ENCODE results near the gene KRTAP4-6.
"Not testable (repeated sequence)": the region's sequence is repeated elsewhere in the genome, so short reads cannot be mapped to it uniquely, and the experiment has no call there.

Gene KRTAP4-6

DNA sequence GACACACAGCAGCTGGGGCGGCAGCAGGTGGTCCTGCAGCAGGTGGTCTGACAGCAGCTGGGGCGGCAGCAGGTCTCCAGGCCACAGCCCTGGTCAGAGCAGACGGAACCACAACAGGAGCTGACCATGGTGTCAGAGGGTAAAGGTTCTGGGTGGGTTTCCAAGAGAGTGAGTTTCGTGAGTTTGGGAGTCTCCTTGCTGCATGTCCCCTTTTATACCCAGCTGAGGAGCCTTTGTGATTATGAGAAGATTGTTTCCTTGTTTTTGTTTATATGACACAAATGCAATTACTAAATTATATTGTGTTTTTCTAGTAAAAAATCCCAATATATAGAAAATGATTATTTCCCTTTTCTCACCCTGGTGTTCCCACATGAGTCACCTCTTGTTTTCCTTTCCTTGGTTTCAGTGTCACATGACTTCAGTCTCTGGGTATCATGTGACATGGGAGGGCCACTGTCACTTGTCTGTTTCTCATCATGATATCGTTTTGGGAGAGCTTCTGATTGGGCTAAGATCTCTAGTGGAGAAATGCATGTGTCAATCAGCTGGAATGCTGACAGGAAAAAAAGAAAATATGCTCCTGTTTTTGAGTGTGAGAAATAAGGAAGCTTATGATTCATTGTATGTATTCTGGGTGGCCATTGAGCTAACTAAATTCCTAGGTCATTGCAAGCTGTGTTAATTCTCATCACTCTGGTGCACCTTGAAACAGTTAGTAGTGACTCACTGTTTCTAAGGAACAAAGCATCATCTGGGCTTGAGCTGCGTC lies at the start of gene KRTAP4-6:
Gene KRTAP4-6 (minus strand): TSS at position 185 of the 772 bp plus-strand sequence. CDS start 57 bp downstream, at position 128.
- no peak for DNase-seq (ENCODE audit: low read depth)

DNA sequence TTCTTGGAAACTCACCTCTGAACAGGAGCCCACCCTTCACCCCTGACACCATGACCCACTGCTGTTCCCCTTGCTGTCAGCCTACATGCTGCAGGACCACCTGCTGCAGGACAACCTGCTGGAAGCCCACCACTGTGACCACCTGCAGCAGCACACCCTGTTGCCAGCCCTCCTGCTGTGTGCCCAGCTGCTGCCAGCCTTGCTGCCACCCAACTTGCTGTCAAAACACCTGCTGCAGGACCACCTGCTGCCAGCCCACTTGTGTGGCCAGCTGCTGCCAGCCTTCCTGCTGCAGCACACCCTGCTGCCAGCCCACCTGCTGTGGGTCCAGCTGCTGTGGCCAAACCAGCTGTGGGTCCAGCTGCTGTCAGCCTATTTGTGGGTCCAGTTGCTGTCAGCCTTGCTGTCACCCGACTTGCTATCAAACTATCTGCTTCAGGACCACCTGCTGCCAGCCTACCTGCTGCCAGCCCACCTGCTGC lies 49.5 kb upstream of the KRTAP4-6 start, which contains the start of gene KRTAP9-1:
Gene KRTAP9-1 (plus strand): TSS at position 51 of the 482 bp plus-strand sequence. CDS start 0 bp downstream, at position 51.
- DNase-seq (ENCODE audit: low read depth): not testable (repeated sequence)

DNA sequence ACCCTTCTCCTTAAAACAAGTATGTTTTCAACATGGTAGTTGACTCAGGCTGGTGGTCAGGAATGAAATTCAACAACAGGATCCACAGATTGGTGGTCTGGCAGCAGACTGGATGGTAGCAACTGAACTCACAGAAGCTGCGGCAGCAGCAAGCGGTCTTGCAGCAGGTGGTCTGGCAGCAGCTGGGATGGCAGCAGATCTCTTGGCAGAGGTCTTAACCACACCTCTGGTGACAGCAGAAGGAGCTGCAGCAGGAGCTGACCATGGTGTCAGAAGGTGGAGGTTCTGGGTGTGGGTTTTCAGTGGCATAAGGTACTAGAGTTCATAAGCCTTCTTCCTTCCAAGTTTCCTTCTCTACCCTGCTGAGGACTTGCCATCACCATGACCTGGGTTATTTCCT lies 46.5 kb upstream of the KRTAP4-6 start:
- no peak for DNase-seq (ENCODE audit: low read depth)

DNA sequence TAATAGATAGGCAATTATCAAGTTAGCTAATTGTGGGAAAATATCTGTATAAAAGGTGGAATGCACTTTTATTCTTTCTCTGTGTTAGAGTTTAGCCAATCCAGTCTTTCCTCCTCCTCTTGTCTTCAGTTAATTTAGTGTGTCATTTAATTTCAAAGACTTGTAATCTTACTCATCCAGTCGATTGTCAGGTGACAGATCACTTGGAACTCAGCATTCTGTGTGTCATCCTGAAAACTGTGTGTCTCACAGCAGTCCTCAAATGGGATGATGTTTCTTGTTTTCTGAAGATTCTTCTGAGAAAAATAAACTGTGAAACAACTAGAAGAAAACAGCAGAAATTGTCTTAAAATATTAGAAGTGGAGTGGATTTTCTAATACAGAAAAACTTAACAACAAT lies 44.7 kb upstream of the KRTAP4-6 start:
- no peak for DNase-seq (ENCODE audit: low read depth)

DNA sequence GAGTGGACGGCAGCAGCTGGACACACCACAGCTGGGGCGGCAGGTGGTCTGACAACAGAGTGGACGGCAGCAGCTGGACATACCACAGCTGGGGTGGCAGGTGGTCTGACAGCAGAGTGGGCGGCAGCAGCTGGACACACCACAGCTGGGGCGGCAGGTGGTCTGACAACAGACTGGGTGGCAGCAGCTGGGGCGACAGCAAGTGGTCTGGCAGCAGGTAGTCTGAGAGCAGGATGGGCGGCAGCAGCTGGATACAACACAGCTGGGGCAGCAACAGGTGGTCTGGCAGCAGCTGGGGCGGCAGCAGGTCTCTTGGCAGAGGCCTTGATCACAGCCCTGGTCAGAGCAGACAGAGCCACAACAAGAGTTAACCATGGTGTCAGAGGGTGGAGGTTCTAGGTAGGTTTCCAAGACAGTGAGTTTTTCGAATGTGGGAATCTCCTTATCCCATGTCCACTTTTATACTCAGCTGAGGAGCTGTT lies 44.2 kb upstream of the KRTAP4-6 start, which contains the start of gene KRTAP4-1:
Gene KRTAP4-1 (minus strand): TSS at position 432 of the 482 bp plus-strand sequence. CDS start 57 bp downstream, at position 375.
- no peak for DNase-seq (ENCODE audit: low read depth)

DNA sequence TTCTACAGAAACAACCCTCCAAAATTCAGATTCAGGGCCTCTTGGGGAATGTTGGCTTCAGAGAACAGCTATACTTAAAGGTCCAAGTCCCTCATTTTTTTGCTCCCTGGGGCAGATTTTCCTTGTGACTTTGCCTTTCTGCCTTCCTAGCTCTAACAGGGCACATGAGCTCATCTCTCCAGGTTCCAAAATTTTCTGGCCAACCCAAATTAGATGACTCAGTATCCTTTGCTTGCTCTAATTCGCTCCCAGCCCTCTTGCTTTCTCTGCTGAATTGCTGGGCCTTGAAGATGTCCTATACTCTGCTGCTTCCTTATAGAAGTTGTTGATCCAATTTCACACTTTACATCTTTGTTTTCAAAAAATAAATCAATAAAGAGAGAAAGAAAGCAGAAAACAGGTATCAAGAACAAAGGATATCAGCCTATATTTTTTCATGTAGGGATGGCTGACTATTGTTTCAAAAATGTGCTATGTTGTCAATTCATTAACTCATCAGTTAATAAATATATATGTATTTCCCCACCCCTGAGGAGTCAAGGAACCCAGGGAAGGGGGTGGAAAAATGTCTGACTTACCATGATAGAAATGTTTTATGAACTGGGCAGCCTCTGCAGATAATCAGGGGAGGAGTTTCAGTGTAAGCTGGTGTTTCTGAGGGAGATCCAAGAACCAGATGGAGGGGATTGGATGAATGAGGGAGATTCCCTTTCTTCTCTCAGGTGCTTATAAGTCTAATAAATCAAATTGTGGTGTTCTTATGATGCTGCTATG lies 38.7 kb upstream of the KRTAP4-6 start:
- DNase-seq (ENCODE audit: low read depth): no peak

DNA sequence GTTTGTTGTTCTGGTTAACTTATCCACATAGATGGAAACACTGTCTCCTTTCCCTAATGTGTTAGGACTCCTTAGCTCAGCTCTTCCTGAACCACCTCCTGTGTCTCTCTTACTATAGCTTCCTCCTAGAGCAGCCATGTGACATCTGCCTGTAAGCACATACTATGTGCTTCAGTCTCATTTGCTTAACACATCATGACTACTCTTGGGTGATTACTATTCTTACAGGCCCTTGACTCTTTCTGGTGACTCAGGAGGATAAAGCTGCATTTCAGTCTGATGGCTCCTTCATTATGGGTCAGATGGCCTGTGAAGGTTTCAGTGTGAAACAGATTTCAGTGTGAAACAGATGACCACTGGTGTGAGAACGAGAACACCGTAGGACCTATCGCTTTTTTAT lies 38.0 kb upstream of the KRTAP4-6 start:
- no peak for DNase-seq (ENCODE audit: low read depth)

DNA sequence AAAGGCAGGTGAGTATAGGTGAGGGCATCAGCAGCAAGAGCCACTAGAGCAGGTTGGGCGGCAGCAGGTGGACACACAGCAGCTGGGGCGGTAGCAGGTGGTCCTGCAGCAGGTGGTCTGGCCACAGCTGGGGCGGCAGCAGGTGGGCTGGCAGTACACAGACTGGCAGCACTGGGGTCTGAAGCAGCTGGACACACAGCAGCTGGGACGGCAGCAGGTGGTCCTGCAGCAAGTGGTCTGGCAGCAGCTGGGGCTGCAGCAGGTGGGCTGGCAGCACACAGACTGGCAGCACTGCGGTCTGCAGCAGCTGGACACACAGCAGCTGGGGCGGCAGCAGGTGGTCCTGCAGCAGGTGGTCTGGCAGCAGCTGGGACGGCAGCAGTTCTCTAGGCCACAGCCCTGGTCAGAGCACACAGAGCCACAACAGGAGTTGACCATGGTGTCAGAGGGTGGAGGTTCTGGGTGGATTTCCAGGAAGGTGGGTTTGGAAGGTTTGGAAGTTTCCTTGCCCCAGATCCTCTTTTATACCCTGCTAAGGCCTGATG lies 37.5 kb upstream of the KRTAP4-6 start, which contains the start of gene KRTAP4-2:
Gene KRTAP4-2 (minus strand): TSS at position 495 of the 545 bp plus-strand sequence. CDS start 57 bp downstream, at position 438.
- DNase-seq (ENCODE audit: low read depth): no peak

DNA sequence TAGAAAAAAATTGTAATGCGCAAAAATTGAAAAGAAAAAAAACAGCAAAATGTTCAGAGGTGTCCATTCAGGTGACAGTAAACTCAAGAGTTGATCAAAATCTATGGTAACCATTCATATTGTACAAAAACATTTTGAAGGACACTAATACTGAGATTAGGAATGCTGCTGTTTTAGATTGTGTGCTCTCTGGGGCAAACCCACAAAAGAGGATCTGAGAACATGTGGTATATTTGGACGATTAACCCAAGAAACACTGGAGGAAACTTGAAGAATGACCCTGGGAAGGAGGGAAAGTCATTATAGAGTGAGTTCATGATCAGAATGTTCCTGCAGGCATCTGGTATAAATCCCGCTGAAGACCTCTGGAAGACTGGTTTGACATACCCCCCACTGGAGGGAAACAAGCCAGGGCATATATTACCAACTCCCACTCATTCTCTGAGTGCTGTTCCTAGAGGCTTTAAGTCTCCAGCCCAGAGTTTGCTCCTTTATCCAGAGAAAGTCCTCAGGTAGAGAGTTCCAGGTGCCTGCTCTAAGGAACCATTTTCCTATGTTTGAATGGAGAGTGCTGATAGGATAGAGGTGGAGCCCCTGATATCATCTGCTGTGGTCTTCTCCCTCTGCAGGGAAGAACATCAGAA lies 36.5 kb upstream of the KRTAP4-6 start:
- DNase-seq (ENCODE audit: low read depth): no peak

DNA sequence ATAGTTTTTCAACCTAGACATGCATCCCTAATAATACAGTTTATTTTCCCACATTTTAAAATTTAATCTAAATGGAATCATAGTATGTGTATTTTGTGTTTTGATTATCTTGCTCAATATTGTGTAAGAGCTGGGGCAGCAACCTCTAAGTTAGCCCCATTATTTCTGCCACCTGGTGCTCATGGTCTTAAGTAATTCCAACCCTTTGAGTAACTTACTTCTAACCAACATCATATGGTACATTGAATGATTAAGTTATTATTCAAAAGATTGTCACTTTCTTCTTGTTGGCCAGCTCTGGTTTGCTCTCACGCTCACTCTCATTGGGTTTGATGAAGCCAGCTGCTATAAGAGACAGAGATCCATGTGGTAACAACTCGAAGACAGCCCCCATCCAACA lies 31.5 kb upstream of the KRTAP4-6 start:
- no peak for DNase-seq (ENCODE audit: low read depth)

DNA sequence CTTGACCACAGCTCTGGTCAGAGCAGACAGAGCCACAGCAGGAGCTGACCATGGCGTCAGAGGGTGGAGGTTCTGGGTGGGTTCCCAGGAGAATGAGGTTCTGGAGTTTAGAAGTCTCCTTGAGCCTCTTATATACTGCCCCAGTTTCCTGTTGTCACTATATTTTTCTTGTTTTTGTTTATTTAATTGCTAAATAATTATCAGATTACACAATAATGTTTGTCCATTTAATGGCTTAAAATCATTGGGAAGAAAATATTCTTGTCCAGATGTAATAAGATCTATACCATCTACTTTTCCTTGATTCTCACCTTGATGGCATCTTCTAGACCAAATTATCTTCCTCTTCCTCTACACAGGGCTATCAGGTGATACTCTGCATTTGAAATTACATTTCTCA lies 27.8 kb upstream of the KRTAP4-6 start, which contains the start of gene KRTAP4-3:
Gene KRTAP4-3 (minus strand): TSS at position 101 of the 400 bp plus-strand sequence. CDS start 49 bp downstream, at position 52.
- DNase-seq (ENCODE audit: low read depth): no peak

DNA sequence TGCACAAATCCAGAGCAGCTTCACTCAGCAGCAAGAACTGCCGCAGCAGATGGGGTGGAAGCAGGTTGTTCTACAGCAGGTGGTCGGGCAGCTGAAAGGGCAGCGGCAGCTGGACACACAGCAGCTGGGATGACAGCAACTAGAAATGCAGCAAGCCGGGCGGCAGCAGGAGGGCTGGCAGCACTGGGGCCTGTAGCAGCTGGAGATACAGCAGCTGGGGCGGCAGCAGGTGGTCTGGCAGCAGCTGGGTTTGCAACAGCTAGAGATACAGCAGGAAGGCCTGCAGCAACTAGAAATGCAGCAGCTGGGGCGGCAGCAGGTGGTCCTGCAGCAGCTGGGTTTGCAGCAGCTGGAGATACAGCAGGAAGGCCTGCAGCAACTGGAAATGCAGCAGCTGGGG lies 27.2 kb upstream of the KRTAP4-6 start:
- no peak for DNase-seq (ENCODE audit: low read depth)

DNA sequence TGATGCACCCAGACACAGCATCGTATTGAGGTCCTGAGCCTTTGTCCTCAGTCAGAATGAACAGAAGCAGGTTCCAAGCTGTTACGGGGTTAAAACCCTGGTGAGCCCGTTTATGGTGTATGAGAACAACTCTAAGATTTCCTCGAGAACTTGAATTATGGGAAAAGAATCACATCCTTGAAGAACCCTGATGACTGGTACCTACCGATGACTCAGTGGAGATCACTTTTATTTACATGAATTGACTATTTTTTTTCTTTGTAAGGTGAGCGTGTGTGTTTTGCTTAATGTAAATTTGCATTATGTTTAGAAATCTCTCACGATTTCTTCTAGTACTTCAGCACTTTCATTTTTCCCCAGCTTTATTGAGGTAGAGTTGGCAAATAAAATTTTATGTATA lies 23.5 kb upstream of the KRTAP4-6 start:
- DNase-seq (ENCODE audit: low read depth): no peak

DNA sequence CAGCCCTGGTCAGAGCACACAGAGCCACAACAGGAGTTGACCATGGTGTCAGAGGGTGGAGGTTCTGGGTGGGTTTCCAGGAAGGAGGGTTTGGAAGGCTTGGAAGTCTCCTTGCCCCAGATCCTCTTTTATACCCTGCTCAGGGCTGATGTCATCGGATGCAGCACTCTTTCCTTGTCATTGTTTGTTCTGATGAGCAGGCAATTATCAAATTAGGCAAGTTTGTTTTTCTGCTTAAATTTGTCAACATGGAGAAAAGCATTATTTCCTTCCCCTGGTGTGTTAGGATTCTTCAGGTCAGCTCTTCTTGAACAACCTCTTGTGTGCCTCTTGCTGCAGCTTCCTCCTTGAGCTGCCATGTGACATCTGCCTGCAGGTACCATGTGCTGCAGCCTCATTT lies 20.3 kb upstream of the KRTAP4-6 start, which contains the start of gene KRTAP4-4:
Gene KRTAP4-4 (minus strand): TSS at position 101 of the 400 bp plus-strand sequence. CDS start 57 bp downstream, at position 44.
- DNase-seq (ENCODE audit: low read depth): no peak

DNA sequence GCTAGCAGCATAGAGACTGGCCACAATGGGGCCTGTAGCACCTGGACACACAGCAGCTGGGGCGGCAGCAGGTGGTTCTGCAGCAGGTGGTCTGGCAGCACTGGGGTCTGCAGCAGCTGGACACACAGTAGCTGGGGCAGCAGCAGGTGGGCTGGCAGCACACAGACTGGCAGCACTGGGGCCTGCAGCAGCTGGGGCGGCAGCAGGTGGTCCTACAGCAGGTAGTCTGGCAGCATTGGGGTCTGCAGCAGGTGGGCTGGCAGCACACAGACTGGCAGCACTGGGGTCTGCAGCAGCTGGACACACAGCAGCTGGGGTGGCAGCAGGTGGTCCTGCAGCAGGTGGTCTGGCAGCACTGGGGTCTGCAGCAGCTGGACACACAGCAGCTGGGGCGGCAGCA lies 19.8 kb upstream of the KRTAP4-6 start:
- DNase-seq (ENCODE audit: low read depth): not testable (repeated sequence)

DNA sequence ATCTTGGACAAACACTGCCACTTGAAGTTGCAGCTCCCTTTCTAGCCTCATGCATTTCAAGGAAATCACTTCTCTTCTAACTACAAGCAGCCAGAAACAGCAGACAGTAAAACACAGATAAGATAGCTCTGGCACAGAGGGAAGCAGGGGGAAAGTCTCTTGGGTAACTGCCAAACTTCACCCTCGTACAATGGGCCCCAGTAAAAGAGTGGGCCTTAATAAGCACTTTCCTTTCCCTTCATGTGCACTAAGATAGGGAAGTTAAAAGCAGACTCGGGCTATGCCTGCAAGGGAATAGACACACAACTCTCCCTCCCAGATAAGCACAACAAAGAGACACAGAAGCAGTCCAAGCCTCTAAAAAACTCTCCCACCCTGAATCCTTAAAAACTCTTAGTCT lies 13.5 kb upstream of the KRTAP4-6 start:
- no peak for DNase-seq (ENCODE audit: low read depth)

DNA sequence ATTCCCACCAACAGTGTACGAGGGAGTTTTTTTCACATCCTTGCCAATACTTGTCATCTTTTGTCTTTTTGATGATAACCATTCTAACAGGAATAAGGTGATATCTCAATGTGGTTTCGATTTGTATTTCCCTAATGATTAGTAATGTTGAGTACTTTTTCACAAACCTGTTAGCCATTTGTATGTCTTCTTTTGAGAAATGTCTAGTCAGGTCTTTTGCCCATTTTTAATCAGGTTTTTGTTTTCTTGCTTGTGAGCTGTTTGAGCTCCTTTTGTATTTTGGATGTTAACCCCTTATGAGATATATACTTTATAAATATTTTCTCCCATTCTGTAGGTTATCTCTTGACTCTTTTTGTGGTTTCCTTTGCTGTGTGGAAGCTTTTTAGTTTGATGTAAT lies 11.2 kb upstream of the KRTAP4-6 start:
- DNase-seq (ENCODE audit: low read depth): no peak

DNA sequence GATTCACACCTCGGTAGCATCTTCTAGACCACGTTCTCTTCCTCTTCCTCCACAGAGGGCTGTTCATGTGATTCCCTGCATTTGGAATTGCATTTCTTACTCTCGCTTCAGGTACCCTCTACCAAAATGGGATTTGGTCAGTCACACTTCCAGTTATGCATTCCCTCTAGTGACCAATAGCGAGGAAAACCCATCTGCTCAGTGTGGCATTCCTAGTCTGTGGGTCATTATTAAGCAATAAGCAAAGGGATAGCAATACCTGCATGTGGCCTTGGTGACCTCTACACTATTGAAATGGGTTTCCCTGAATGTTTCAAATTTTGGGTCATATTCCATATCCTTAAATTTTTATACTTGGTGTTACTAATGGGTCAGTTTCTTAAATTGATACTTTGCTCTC lies 9.7 kb upstream of the KRTAP4-6 start:
- DNase-seq (ENCODE audit: low read depth): no peak

DNA sequence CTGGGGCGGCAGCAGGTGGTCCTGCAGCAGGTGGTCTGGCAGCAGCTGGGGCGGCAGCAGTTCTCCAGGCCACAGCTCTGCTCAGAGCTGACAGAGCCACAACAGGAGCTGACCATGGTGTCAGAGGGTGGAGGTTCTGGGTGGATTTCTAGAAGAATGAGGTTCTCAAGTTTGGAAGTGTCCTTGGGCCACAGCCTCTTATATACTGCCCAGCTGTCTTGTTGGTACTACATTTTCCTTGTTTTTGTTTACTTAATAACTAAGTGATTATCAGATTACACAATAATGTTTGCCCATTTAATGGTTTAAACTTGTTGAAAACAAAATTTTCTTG lies 9.3 kb upstream of the KRTAP4-6 start, which contains the start of gene KRTAP4-5:
Gene KRTAP4-5 (minus strand): TSS at position 174 of the 334 bp plus-strand sequence. CDS start 58 bp downstream, at position 116.
- DNase-seq (ENCODE audit: low read depth): no peak

DNA sequence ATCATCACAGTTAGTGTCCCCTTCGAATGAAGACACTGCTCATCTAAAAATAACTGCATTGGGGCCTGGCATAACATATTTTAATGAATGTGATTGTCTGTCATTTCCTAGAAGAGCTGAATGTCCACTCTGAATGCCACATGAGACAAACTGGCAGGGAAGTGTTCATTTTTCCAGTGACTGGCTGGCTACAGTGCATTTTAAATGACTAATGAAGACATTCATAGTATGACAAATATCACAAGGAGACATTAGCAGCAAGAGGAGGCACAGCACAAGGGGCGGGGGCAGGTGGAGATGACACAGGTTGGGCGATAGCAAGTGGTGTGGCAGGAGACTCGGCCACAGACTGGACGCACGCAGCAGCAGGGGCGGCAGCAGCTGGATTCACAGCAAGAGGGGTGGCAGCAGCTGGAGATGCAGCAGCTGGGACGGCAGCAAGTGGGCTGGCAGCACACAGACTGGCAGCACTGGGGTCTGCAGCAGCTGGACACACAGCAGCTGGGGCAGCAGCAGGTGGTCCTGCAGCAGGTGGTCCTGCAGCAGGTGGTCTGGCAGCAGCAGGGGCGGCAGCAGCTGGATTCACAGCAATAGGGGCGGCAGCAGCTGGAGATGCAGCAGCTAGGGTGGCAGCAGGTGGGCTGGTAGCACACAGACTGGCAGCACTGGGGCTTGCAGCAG lies 8.8 kb upstream of the KRTAP4-6 start:
- DNase-seq (ENCODE audit: low read depth): not testable (repeated sequence)
